ENCODE results near the gene MCM7.

DNA sequence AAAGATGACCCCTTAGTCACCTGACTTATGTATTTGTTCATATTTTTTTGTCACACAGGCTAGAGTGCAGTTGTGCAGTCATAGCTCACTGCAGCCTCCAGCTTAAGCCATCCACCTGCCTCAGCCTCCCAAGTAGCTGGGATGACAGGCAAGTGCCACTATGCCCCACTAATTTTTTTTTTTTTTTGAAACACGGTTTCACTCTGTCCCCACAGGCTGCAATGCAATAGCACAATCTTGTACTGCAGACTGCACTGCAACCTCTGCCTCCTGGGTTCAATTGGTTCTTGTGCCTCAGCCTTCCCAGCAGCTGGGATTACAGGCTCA lies 27.4 kb upstream of the MCM7 start:
- TF ChIP-seq, protein P1, sequence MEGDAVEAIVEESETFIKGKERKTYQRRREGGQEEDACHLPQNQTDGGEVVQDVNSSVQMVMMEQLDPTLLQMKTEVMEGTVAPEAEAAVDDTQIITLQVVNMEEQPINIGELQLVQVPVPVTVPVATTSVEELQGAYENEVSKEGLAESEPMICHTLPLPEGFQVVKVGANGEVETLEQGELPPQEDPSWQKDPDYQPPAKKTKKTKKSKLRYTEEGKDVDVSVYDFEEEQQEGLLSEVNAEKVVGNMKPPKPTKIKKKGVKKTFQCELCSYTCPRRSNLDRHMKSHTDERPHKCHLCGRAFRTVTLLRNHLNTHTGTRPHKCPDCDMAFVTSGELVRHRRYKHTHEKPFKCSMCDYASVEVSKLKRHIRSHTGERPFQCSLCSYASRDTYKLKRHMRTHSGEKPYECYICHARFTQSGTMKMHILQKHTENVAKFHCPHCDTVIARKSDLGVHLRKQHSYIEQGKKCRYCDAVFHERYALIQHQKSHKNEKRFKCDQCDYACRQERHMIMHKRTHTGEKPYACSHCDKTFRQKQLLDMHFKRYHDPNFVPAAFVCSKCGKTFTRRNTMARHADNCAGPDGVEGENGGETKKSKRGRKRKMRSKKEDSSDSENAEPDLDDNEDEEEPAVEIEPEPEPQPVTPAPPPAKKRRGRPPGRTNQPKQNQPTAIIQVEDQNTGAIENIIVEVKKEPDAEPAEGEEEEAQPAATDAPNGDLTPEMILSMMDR (conservative IDR thresholded peaks at IDR 0.05): no peak
- no peak for TF ChIP-seq ZFX (IDR thresholded peaks at IDR 0.05)

All from C4-2B (cell line).